Endothelial cell of umbilical vein (primary cell): ENCODE results near the gene PLEKHG4. TPM values are rescaled to one million over a fixed set of nuclear protein-coding genes. Genes with fewer than 3 reads are reported as not detected.

Experiments
- BruUV-seq: library from RNA; stranded (reverse); fragments of 400-500 nt; replicated peaks from 2 replicates; lab custom pipeline; 2021; lab: Mats Ljungman, UMichigan
- CTCF ChIA-PET: fragments of 300-600, 350-600 bp; sonication (Branson Sonifier 250); formaldehyde crosslinking; loops from one replicate; lab custom pipeline; 2021; ENCODE audit warnings: antibody characterized with exemption, inconsistent platforms; lab: Charles Lee
- POLR2A ChIA-PET: fragments of 300-600, 350-600 bp; sonication (Branson Sonifier 250); formaldehyde crosslinking; loops from one replicate; lab custom pipeline; 2021; ENCODE audit warnings: antibody characterized with exemption, inconsistent platforms; lab: Charles Lee
- DNase-seq: peaks from one replicate; pipeline ENCODE4 v3.0.0-alpha.2; 2011; ENCODE audit warnings: low read depth, low spot score
- FAIRE-seq: peaks from 2 replicates; lab custom pipeline; 2011; peaks lifted over from hg19 to GRCh38; lab: Jason Lieb, UNC
- H2AFZ ChIP-seq: 2 replicates; pipeline ENCODE4 v1.6.0; 2012; ENCODE audit warnings: low read depth, low read length, control low read depth, inconsistent platforms
- H3K27ac ChIP-seq: 2 replicates; pipeline ENCODE4 v1.5.1; 2011; ENCODE audit warnings: low read depth, mild to moderate bottlenecking, control low read depth, low read length, moderate library complexity; ENCODE audit not compliant: insufficient read depth
- H3K27me3 ChIP-seq, 2 experiments: 2 replicates each; pipeline versions ENCODE4 v1.6.0 to v1.6.1; 2011; ENCODE audit warnings: low read length in 2 of 2, mixed read lengths in 1 of 2; ENCODE audit not compliant: control insufficient read depth in 2 of 2, insufficient read depth in 2 of 2
- H3K36me3 ChIP-seq, 2 experiments: 2 replicates in 1 of 2; 3 replicates in 1 of 2; pipeline ENCODE4 v1.5.1; 2011; ENCODE audit warnings: low read length in 2 of 2, mild to moderate bottlenecking in 1 of 2, moderate library complexity in 1 of 2; ENCODE audit not compliant: control insufficient read depth in 2 of 2, insufficient read depth in 2 of 2; ENCODE audit errors: extremely low read depth in 1 of 2
- H3K4me1 ChIP-seq: 3 replicates; pipeline ENCODE4 v1.5.1; 2011; ENCODE audit warnings: mild to moderate bottlenecking, low read length; ENCODE audit not compliant: control insufficient read depth, insufficient read depth; ENCODE audit errors: extremely low read depth
- H3K4me2 ChIP-seq: 2 replicates; pipeline ENCODE4 v1.6.1; 2011; ENCODE audit warnings: low read length, control low read depth, mixed read lengths; ENCODE audit not compliant: insufficient read depth
- H3K4me3 ChIP-seq, 3 experiments: fragments of 200-600 bp in 1 of 3; sonication (generic), shearing (Covaris generic) in 1 of 3; replicated peaks in 1 of 3; 2 replicates each; pipeline ENCODE4 v1.5.1; 2011 to 2016; ENCODE audit warnings: control low read depth in 3 of 3, low read length in 3 of 3, mild to moderate bottlenecking in 2 of 3, inconsistent platforms in 1 of 3, low read depth in 1 of 3, moderate library complexity in 1 of 3; ENCODE audit not compliant: insufficient read depth in 1 of 3
- H3K79me2 ChIP-seq: 2 replicates; pipeline ENCODE4 v1.6.0; 2012; ENCODE audit warnings: low read length, inconsistent platforms; ENCODE audit not compliant: control insufficient read depth, insufficient read depth
- H3K9ac ChIP-seq: replicated peaks from 2 replicates; pipeline ENCODE3; 2011; ENCODE audit warnings: low read length, control low read depth; ENCODE audit not compliant: insufficient read depth; ENCODE audit errors: extremely low read depth
- H3K9me1 ChIP-seq: replicated peaks from 3 replicates; pipeline ENCODE4 v1.6.0; 2011; ENCODE audit warnings: mild to moderate bottlenecking, low read length; ENCODE audit not compliant: control insufficient read depth, insufficient read depth; ENCODE audit errors: extremely low read depth
- H3K9me3 ChIP-seq: replicated peaks from 2 replicates; pipeline ENCODE4 v1.5.1; 2012; ENCODE audit warnings: low read length, inconsistent platforms; ENCODE audit not compliant: control insufficient read depth, insufficient read depth
- H4K20me1 ChIP-seq: replicated peaks from 2 replicates; pipeline ENCODE3; 2011; ENCODE audit warnings: mild to moderate bottlenecking, low read length; ENCODE audit not compliant: control insufficient read depth, insufficient read depth; ENCODE audit errors: extremely low read depth
- CTCF ChIP-seq, 2 donors: IDR thresholded peaks; 1 replicate in 1 of 2; 2 replicates in 1 of 2; pipeline ENCODE4 v1.5.1; 2011; ENCODE audit warnings: low read length in 2 of 2, mild to moderate bottlenecking in 2 of 2, moderate library complexity in 2 of 2, control low read depth in 1 of 2, inconsistent platforms in 1 of 2, low read depth in 1 of 2; ENCODE audit not compliant: insufficient read depth in 1 of 2; ENCODE audit errors: extremely low read depth in 1 of 2
- EZH2 ChIP-seq: IDR thresholded peaks from 2 replicates; pipeline ENCODE4 v1.6.1; 2012; ENCODE audit warnings: borderline replicate concordance, low read depth, mild to moderate bottlenecking, moderate library complexity, low read length, inconsistent platforms; ENCODE audit not compliant: severe bottlenecking
- FOS ChIP-seq: IDR thresholded peaks from 2 replicates; pipeline ENCODE4 v1.6.1; 2011; ENCODE audit warnings: mild to moderate bottlenecking, low read length, moderate library complexity, borderline replicate concordance; ENCODE audit not compliant: insufficient read depth
- GATA2 ChIP-seq: IDR thresholded peaks from 2 replicates; pipeline ENCODE4 v1.7.0; 2011; ENCODE audit warnings: low read depth, mild to moderate bottlenecking, moderate library complexity, mixed read lengths, low read length; ENCODE audit not compliant: insufficient read length, insufficient read depth
- JUN ChIP-seq: IDR thresholded peaks from 2 replicates; pipeline ENCODE4 v1.6.1; 2011; ENCODE audit warnings: borderline replicate concordance, low read depth; ENCODE audit not compliant: insufficient read length, insufficient read depth
- MAX ChIP-seq: IDR thresholded peaks from 2 replicates; pipeline ENCODE4 v1.6.1; 2011; ENCODE audit not compliant: insufficient read depth, insufficient read length
- MYC ChIP-seq: IDR thresholded peaks from one replicate; pipeline ENCODE4 v1.6.1; 2011; ENCODE audit warnings: mild to moderate bottlenecking, low read depth, low read length
- POLR2A ChIP-seq: IDR thresholded peaks from 2 replicates; pipeline ENCODE4 v1.6.1; 2012; ENCODE audit warnings: low read depth, mild to moderate bottlenecking, control low read depth, low read length
- POLR2AphosphoS5 ChIP-seq: IDR thresholded peaks from 2 replicates; pipeline ENCODE4 v1.6.1; 2012; ENCODE audit warnings: low read depth, mild to moderate bottlenecking, control low read depth, low read length, moderate library complexity; ENCODE audit not compliant: insufficient read depth
- dilution Hi-C: fragments of 300-500 bp; cut with MboI; formaldehyde crosslinking; loops from one replicate; pipeline ENCODE4 v1.15.0; 2019; ENCODE audit warnings: low sequenced_read_pairs; ENCODE audit not compliant: extremely low pct_ligation_motif_present
- intact Hi-C: fragments of 100-400 bp; cut with micrococcal nuclease; formaldehyde crosslinking; loops from one replicate; pipeline ENCODE4 v1.10.0; 2022
- polyA plus RNA-seq, 4 experiments: library from polyadenylated mRNA; depleted of rRNA in 3 of 4; stranded (reverse) in 3 of 4; unstranded in 1 of 4; fragments of >200 nt; gene quantifications; 2 replicates each; pipeline versions ENCODE4 v1.2.1 to v1.2.3, GENCODE V29; 2011 to 2012; ENCODE audit warnings: missing spikeins in 1 of 4
- total RNA-seq: library from RNA; stranded (reverse); gene quantifications from 2 replicates; pipeline ENCODE4 v1.2.3, GENCODE V29; 2021

Gene PLEKHG4
- total and polyA plus RNA-seq, 2 donors (not counting 3 experiments of a cell fraction or from before 2014, with no cell fraction given), result 26.6 to 34.8 TPM

- FAIRE-seq (no peak), DNase-seq (no peak)
- no peak for TF ChIP-seq POLR2A
- no peak for TF ChIP-seq EZH2
- no peak for TF ChIP-seq JUN
- TF ChIP-seq MYC, result no peak
- TF ChIP-seq POLR2AphosphoS5, result no peak
- no peak for TF ChIP-seq FOS
- TF ChIP-seq CTCF (IDR thresholded peaks at IDR 0.05; ENCODE audit: extremely low read depth in 1 of 2, insufficient read depth in 1 of 2, low read depth in 1 of 2, low read length in 2 of 2), result no peak
- TF ChIP-seq GATA2, result no peak
- no peak for TF ChIP-seq MAX
- no TSS peak for BruUV-seq
- H3K4me1 ChIP-seq, result no peaks in the 10 kb centered on the region
- dilution Hi-C loops (no loop called here), intact Hi-C loops (no loop called here)
- ChIA-PET CTCF (interaction anchor here (2.1 kb wide), 1 partner anchor 98 kb away, joined by 6 read pairs; no protein-coding TSS in a partner anchor), POLR2A (no interaction called here)
- no peaks in the 10 kb centered on the region for H3K9me3 ChIP-seq
- H2AFZ ChIP-seq, result no peak overlapping the region
- no peaks in the 10 kb centered on the region for H4K20me1 ChIP-seq
- no peaks in the 10 kb centered on the region for H3K36me3 ChIP-seq
- no peak overlapping the region for H3K4me2 ChIP-seq
- H3K4me3 ChIP-seq, result no peak overlapping the region
- H3K27ac ChIP-seq, result no peak overlapping the region
- H3K9me1 ChIP-seq, result no peaks in the 10 kb centered on the region
- no peaks in the 10 kb centered on the region for H3K27me3 ChIP-seq
- no peak overlapping the region for H3K9ac ChIP-seq
- H3K79me2 ChIP-seq, result no peaks in the 10 kb centered on the region
These were observed 22.7 kb downstream of the PLEKHG4 start for GRCh38 chr16:67302076-67302475.
